H1 (cell line): ENCODE results near the gene SCART1. TPM values are rescaled to one million over a fixed set of nuclear protein-coding genes. Genes with fewer than 3 reads are reported as not detected.

Experiments used
- CBX5 ChIP-seq: fragments of 300-800, 300-1000 bp; sonication (generic); IDR thresholded peaks from 2 replicates; pipeline ENCODE4 v1.7.1; 2016; ENCODE audit warnings: antibody characterized with exemption, low read length, low read depth
- CHD2 ChIP-seq: IDR thresholded peaks from 2 replicates; pipeline ENCODE4 v1.6.1; 2012; ENCODE audit warnings: low read length, improper control_type of control experiment
- CREB1 ChIP-seq: IDR thresholded peaks from 2 replicates; pipeline ENCODE4 v1.6.1; 2012; ENCODE audit warnings: inconsistent platforms
- SIRT6 ChIP-seq: IDR thresholded peaks from one replicate; pipeline ENCODE4 v1.7.1; 2012; ENCODE audit warnings: low read length, inconsistent platforms
- TAF7 ChIP-seq: optimal IDR thresholded peaks from 2 replicates; pipeline ENCODE3; 2011; ENCODE audit warnings: low read depth, mild to moderate bottlenecking, inconsistent platforms, low read length, moderate library complexity, borderline replicate concordance
- TBP ChIP-seq: IDR thresholded peaks from 2 replicates; pipeline ENCODE4 v1.6.1; 2011; ENCODE audit warnings: low read depth, low read length, improper control_type of control experiment
- polyA plus RNA-seq, 7 experiments: library from polyadenylated mRNA; depleted of rRNA in 3 of 7; stranded (reverse) in 5 of 7; unstranded in 2 of 7; fragments of >200 nt in 5 of 7; fragments of 200-250 nt in 2 of 7; gene quantifications; 1 replicate in 5 of 7; 2 replicates in 1 of 7; 4 replicates in 1 of 7; pipeline versions ENCODE4 v1.2.1 to v1.2.3, GENCODE V29; 2011 to 2013; ENCODE audit warnings: missing spikeins in 2 of 7, mixed read lengths in 2 of 7
- total RNA-seq: library from RNA; stranded (reverse); fragmentation: NEBNext Ultra II Directional; extraction: Animal tissue kit (Norgen Biotek cat#: 25700); gene quantifications from 2 replicates; pipeline ENCODE4 v1.2.1, GENCODE V29; 2021
- TF ChIP-seq, protein P1 (sequence below): IDR thresholded peaks from 2 replicates; pipeline ENCODE4 v1.6.1; 2012; ENCODE audit warnings: low read length, inconsistent platforms

Gene SCART1
- total and polyA plus RNA-seq, 2 of the 8 experiments (the other 6 are each of a cell fraction or from before 2014, with no cell fraction given): 0.14 to 0.19 TPM

DNA sequence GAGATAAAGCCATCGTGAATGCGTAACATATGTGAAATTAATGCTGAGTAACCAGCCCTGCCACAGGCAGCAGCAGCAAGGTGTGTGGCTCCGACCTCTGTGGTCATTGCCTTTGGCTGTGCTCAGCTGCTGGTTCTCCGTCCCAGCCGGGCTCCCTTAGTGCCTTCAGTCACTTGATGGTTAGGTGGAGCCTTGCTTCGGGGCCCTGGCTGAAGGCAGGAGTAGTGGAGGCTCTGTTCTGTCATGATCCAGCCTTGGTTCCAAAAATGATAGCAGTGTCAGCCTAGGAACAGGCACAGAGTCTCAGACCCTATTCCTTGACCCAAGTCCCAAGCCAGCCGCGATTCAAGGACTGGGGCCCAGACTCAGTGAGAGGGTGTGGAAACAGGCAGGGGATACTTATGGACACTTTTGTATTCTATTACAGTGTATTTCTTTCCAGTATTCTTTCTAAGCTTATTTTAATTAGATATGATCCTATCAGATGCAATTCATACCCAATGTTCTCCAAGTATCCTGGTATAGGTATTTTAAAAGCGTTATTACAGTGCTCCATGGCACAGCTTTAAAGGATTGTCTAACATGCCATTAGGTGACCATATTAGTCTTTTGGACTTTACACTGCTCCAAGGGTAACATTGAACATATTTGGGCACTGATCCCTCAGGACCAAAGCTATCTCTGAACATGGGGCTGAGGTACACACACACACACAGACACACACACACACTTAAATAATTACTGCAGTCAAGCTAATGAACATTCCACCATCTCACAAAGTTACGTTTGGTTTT lies 9.0 kb downstream of the SCART1 start (continued):
- TF ChIP-seq, protein P1, sequence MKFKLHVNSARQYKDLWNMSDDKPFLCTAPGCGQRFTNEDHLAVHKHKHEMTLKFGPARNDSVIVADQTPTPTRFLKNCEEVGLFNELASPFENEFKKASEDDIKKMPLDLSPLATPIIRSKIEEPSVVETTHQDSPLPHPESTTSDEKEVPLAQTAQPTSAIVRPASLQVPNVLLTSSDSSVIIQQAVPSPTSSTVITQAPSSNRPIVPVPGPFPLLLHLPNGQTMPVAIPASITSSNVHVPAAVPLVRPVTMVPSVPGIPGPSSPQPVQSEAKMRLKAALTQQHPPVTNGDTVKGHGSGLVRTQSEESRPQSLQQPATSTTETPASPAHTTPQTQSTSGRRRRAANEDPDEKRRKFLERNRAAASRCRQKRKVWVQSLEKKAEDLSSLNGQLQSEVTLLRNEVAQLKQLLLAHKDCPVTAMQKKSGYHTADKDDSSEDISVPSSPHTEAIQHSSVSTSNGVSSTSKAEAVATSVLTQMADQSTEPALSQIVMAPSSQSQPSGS: no peak
- no peak for TF ChIP-seq CHD2
- TF ChIP-seq TAF7: no peak
- TF ChIP-seq SIRT6: no peak
- no peak for TF ChIP-seq TBP
- TF ChIP-seq CREB1: no peak
- TF ChIP-seq CBX5: no peak
- TF ChIP-seq, all 59 proteins: peak for 0
